Muscle layer of duodenum (tissue), 2 donors: ENCODE data around the gene TRIM66.

Experiments
- H3K27ac ChIP-seq: one replicate; pipeline ENCODE4 v1.7.0; 2013; ENCODE audit warnings: mild to moderate bottlenecking, low read length
- H3K27me3 ChIP-seq: one replicate; pipeline ENCODE4 v1.7.0; 2013; ENCODE audit warnings: low read depth, mild to moderate bottlenecking, control low read depth, low read length
- H3K36me3 ChIP-seq, 2 donors: one replicate each; pipeline ENCODE4 v1.7.0; 2013; ENCODE audit warnings: low read length in 2 of 2, control low read depth in 1 of 2, mild to moderate bottlenecking in 1 of 2; ENCODE audit not compliant: insufficient read depth in 2 of 2, control insufficient read depth in 1 of 2
- H3K4me1 ChIP-seq, 2 donors: one replicate each; pipeline ENCODE4 v1.7.0; 2013; ENCODE audit warnings: low read length in 2 of 2, mild to moderate bottlenecking in 2 of 2, control low read depth in 1 of 2, moderate library complexity in 1 of 2; ENCODE audit not compliant: insufficient read depth in 2 of 2, control insufficient read depth in 1 of 2
- H3K4me3 ChIP-seq, 2 donors: one replicate each; pipeline ENCODE4 v1.7.0; 2013; ENCODE audit warnings: low read length in 2 of 2, low read depth in 1 of 2, mild to moderate bottlenecking in 1 of 2
- H3K9me3 ChIP-seq, 2 donors: one replicate each; pipeline ENCODE4 v1.7.0; 2013; ENCODE audit warnings: low read length in 2 of 2, control low read depth in 1 of 2, mild to moderate bottlenecking in 1 of 2; ENCODE audit not compliant: control insufficient read depth in 1 of 2
- donor health status: healthy.

TRIM66 gene

GRCh38 chr11:8584082-8584481 lies 98.4 kb downstream of the TRIM66 start:
- no peak overlapping the region for H3K27ac ChIP-seq
- no peak overlapping the region for H3K4me3 ChIP-seq
- H3K4me1 ChIP-seq: no peaks in the 10 kb centered on the region
- H3K36me3 ChIP-seq: no peaks in the 10 kb centered on the region
- no peaks in the 10 kb centered on the region for H3K27me3 ChIP-seq
- H3K9me3 ChIP-seq: peaks cover 0 to 4% of the 10 kb centered on the region in 2 donors

GRCh38 chr11:8581300-8581699 lies 101.2 kb downstream of the TRIM66 start:
- Histone ChIP-seq H3K4me1 (no peaks in the 10 kb centered on the region), H3K9me3 (no peaks in the 10 kb centered on the region), H3K4me3 (no peak overlapping the region), H3K27me3 (no peaks in the 10 kb centered on the region), H3K36me3 (no peaks in the 10 kb centered on the region), H3K27ac (no peak overlapping the region)

GRCh38 chr11:8577791-8578581 lies 104.5 kb downstream of the TRIM66 start:
- H3K27me3 ChIP-seq: no peaks in the 10 kb centered on the region
- no peaks in the 10 kb centered on the region for H3K4me1 ChIP-seq
- no peaks in the 10 kb centered on the region for H3K9me3 ChIP-seq
- H3K36me3 ChIP-seq: no peaks in the 10 kb centered on the region
- no peak overlapping the region for H3K27ac ChIP-seq
- no peak overlapping the region for H3K4me3 ChIP-seq

- Histone ChIP-seq H3K27ac (no peak overlapping the region), H3K4me3 (no peak overlapping the region), H3K4me1 (no peaks in the 10 kb centered on the region), H3K36me3 (no peaks in the 10 kb centered on the region), H3K9me3 (no peaks in the 10 kb centered on the region), H3K27me3 (no peaks in the 10 kb centered on the region)
Observed at GRCh38 chr11:8574798-8575197, 107.7 kb downstream of the TRIM66 start.

- Histone ChIP-seq H3K4me1 (no peaks in the 10 kb centered on the region), H3K36me3 (no peaks in the 10 kb centered on the region), H3K27me3 (no peaks in the 10 kb centered on the region), H3K27ac (no peak overlapping the region), H3K4me3 (no peak overlapping the region), H3K9me3 (no peaks in the 10 kb centered on the region)
Observed at GRCh38 chr11:8573777-8574176, 108.7 kb downstream of the TRIM66 start.

- no peaks in the 10 kb centered on the region for H3K9me3 ChIP-seq
- H3K4me3 ChIP-seq: no peak overlapping the region
- H3K27ac ChIP-seq: no peak overlapping the region
- no peaks in the 10 kb centered on the region for H3K27me3 ChIP-seq
- H3K4me1 ChIP-seq: no peaks in the 10 kb centered on the region
- H3K36me3 ChIP-seq: no peaks in the 10 kb centered on the region
Observed at GRCh38 chr11:8567602-8568198, 114.8 kb downstream of the TRIM66 start.

- Histone ChIP-seq H3K36me3 (no peaks in the 10 kb centered on the region), H3K27ac (no peak overlapping the region), H3K9me3 (no peaks in the 10 kb centered on the region), H3K4me3 (no peak overlapping the region), H3K4me1 (no peaks in the 10 kb centered on the region), H3K27me3 (no peaks in the 10 kb centered on the region)
Observed at GRCh38 chr11:8566613-8567210, 115.8 kb downstream of the TRIM66 start.

GRCh38 chr11:8564526-8564925 lies 117.9 kb downstream of the TRIM66 start:
- Histone ChIP-seq H3K36me3 (no peaks in the 10 kb centered on the region), H3K4me1 (no peaks in the 10 kb centered on the region), H3K9me3 (peaks cover 0 to 6% of the 10 kb centered on the region in 2 donors), H3K27me3 (no peaks in the 10 kb centered on the region), H3K4me3 (no peak overlapping the region), H3K27ac (no peak overlapping the region)
